AG09309 (cell line): ENCODE results near the gene PISD.

ENCODE experiments used
- DNase-seq: peaks from one replicate; pipeline ENCODE4 v3.0.0-alpha.2; 2010; ENCODE audit warnings: low read depth
- H3K4me3 ChIP-seq: 2 replicates; pipeline ENCODE4 v1.5.1; 2011; ENCODE audit warnings: mild to moderate bottlenecking, low read depth, low read length, moderate library complexity; ENCODE audit not compliant: control insufficient read depth
- TF ChIP-seq, protein P1 (sequence below): IDR thresholded peaks from 2 replicates; pipeline ENCODE4 v1.5.1; 2011; ENCODE audit warnings: mild to moderate bottlenecking, low read depth, low read length, inconsistent platforms; ENCODE audit not compliant: insufficient read depth, control insufficient read depth; ENCODE audit errors: missing control alignments

The PISD gene

GRCh38 chr22:31583861-31584485 lies 78.0 kb downstream of the PISD start:
- H3K4me3 ChIP-seq: no peak overlapping the region
- TF ChIP-seq, protein P1, sequence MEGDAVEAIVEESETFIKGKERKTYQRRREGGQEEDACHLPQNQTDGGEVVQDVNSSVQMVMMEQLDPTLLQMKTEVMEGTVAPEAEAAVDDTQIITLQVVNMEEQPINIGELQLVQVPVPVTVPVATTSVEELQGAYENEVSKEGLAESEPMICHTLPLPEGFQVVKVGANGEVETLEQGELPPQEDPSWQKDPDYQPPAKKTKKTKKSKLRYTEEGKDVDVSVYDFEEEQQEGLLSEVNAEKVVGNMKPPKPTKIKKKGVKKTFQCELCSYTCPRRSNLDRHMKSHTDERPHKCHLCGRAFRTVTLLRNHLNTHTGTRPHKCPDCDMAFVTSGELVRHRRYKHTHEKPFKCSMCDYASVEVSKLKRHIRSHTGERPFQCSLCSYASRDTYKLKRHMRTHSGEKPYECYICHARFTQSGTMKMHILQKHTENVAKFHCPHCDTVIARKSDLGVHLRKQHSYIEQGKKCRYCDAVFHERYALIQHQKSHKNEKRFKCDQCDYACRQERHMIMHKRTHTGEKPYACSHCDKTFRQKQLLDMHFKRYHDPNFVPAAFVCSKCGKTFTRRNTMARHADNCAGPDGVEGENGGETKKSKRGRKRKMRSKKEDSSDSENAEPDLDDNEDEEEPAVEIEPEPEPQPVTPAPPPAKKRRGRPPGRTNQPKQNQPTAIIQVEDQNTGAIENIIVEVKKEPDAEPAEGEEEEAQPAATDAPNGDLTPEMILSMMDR: no peak
- no peak for DNase-seq

- TF ChIP-seq, protein P1: no peak
- no peak for DNase-seq
- no peak overlapping the region for H3K4me3 ChIP-seq
These were observed 82.2 kb downstream of the PISD start for GRCh38 chr22:31579835-31580242.

DNA sequence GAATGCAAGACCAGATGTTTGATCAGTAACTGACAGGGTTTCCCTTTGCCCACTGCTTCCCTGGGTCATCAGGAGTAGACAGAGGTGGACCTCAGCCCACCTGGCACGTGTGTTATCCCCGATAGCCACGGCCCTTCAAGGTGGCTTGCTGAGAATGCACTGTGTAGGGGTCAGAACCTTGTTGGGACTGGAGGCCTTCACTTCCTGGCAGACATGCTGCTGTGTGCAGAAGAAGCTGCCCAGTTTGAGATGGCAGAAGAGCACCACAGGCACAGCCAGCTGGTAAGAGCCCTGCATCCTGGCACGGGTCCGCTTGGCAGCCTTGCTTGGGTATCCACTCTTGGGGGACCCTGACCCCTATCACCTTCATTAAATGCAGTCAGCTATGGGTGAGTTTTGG lies 83.8 kb downstream of the PISD start:
- no peak for DNase-seq
- TF ChIP-seq, protein P1: no peak
- no peak overlapping the region for H3K4me3 ChIP-seq

DNA sequence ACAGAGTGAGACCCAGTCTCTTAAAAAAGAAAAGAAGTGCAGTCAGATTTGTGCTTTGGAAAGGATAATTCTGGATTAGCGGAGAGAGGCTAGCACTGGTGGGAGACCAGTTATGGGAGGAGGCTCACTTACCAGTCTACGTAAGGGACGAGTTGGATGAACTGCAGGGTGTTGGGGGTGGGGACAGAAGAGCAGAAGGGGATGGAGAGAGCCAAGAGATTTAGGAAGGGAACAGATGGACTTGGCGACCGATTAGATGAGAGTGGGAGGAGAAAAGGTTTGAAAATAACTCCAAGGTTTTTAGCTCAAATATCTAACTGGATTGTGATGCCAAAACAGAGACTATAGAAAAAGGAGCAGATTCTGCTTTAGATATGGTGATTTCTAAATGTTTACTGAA lies 84.3 kb downstream of the PISD start:
- TF ChIP-seq, protein P1: no peak
- no peak for DNase-seq
- no peak overlapping the region for H3K4me3 ChIP-seq

- TF ChIP-seq, protein P1: no peak
- no peak overlapping the region for H3K4me3 ChIP-seq
- no peak for DNase-seq
These were observed 86.8 kb downstream of the PISD start for GRCh38 chr22:31575190-31575589.

DNA sequence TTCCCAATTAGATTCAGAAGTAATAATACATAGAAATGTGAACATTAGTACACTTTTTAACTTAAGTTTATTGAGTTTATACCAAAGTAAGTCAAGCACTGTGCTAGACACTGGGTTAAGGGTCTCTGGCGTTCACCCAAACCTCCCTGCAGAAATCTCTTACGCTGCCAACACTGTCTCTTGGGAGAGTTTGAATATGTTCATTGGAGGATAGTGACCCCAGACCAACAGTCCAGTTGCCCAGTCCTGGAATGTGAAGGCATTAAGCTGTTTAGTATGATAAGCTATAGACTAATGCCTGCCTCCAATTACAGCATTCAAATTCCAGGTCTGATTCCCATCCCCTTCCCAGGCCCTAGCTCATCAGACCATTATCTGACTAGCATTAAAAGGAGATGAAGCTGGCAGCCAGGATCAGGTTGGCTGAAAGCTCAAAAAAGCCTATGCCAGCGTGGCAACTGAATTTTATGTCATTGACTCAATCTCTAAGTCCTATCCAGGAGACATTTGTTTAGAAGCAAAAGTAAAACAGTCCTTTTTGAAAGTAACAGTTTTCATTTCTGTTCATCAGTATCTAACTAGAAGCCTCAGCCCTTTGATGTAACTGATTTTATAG lies 87.9 kb downstream of the PISD start:
- DNase-seq: no peak
- no peak overlapping the region for H3K4me3 ChIP-seq
- TF ChIP-seq, protein P1: no peak
